GM12892 (cell line): ENCODE data around the gene IPO9.
A peak's percentile ranks its signal among the peaks of the same experiment; 100 is the strongest.

Experiments used
- DNase-seq: peaks from one replicate; pipeline ENCODE4 v3.0.0; 2011; ENCODE audit not compliant: insufficient read length
- FAIRE-seq: peaks from 2 replicates; lab custom pipeline; 2011; peaks lifted over from hg19 to GRCh38; lab: Jason Lieb, UNC
- POLR2A ChIP-seq: IDR thresholded peaks from 2 replicates; pipeline ENCODE4 v1.6.1; 2011; ENCODE audit warnings: low read depth, low read length, control low read depth
- POLR2AphosphoS5 ChIP-seq: IDR thresholded peaks from 2 replicates; pipeline ENCODE4 v1.6.1; 2011; ENCODE audit warnings: low read depth, low read length, control low read depth
- TAF1 ChIP-seq: IDR thresholded peaks from 2 replicates; pipeline ENCODE4 v1.6.1; 2011; ENCODE audit warnings: low read depth, mild to moderate bottlenecking, control low read depth, low read length, borderline replicate concordance

IPO9 gene

GRCh38 chr1:201791051-201791778, 37.7 kb upstream of the IPO9 start:
- no peak for DNase-seq
- FAIRE-seq = no peak
- TF ChIP-seq POLR2A (no peak), POLR2AphosphoS5 (no peak), TAF1 (no peak)

DNA sequence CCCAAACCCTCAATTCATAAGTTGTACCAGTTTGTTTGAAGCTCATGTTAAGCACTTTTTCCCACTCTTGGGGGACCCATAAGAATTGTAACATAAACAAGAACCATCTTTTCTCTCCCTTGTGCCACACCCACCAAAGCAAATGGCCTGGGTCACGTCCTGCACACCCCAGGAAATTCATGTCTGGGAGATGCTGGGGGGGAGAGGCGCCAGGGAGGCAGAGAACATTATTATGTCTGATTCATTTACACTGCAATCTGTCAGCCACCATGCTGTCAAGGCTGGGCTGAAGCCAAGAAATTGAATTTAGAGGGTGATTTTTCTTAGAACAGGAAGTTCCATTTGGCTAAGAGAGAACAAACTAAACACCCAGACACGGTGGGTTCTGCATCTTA, 37.2 kb upstream of the IPO9 start:
- no peak for FAIRE-seq
- DNase-seq = no peak
- TF ChIP-seq TAF1 (no peak), POLR2AphosphoS5 (no peak), POLR2A (no peak)

DNA sequence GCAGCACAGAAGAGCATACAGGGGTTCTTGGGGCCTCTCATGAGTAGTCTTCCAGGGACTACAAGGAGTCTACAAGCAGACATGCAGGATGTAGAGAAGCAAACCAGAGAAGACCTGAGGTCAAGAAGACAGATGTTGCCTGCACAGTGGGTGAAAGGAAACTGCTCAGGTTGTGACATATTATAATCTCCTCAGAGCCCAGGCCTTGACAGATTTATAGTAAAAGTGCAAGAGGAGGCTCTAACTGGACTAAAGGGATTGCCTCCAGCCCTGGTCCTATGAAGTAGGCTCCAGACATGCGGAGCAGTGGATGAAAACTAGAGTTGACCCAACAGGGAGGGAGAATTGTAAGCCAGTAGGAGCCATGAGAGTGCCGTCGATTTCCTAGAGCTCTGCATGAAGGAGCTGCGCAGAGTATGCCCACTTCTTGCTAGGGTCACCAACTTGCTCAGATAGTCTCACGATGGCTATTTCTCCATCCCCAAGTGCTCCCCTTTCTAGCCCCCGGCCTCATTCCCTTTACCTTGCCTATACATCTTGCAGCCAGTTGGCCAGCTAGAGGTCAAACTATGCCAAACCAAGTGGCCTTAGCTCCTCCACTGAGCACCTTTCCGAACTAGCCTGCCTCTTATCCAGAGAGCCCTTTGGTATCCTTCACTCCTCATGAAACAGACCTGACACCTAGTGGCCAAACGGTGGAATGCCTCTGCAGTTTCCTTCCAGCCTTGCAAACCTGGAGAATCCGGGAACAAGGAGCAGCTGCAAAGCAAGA, 36.2 kb upstream of the IPO9 start:
- TF ChIP-seq POLR2A (no peak), POLR2AphosphoS5 (no peak), TAF1 (no peak)
- FAIRE-seq = peak; percentile 70
- DNase-seq = peak; percentile 46

DNA sequence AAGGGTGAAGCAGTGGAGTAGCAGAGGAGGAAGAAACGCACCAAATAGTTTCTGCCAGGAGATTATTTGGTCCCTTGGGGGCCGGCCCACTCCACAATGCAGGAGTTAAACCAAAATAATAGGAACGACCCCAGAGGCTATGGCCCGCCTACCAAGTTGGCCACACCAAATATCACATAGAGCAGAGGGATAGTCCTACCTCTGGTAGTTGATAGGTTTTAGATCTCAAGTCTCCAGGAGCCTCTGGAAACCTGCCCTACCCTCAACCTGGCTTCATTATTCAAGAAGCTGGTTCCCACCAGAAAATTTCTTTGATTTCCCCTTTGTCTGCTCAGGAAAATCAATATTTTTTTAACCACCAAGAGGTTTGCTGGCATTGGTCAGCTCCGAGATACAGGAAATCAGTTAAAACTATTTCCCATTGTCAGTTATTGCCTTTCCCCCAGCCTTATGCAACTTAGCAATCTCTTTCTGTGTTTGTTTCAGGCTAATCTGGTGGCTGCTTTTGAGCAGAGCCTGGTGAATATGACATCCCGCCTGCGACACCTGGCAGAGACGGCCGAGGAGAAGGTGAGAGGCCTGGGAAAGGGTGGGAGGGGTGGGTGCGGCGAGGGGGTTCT, 35.5 kb upstream of the IPO9 start:
- no peak for TF ChIP-seq TAF1
- TF ChIP-seq POLR2A = no peak
- no peak for TF ChIP-seq POLR2AphosphoS5
- DNase-seq (no peak), FAIRE-seq (no peak)

GRCh38 chr1:201795066-201795465, 33.9 kb upstream of the IPO9 start:
- FAIRE-seq (no peak), DNase-seq (no peak)
- TF ChIP-seq POLR2A (no peak), POLR2AphosphoS5 (no peak), TAF1 (no peak)

DNA sequence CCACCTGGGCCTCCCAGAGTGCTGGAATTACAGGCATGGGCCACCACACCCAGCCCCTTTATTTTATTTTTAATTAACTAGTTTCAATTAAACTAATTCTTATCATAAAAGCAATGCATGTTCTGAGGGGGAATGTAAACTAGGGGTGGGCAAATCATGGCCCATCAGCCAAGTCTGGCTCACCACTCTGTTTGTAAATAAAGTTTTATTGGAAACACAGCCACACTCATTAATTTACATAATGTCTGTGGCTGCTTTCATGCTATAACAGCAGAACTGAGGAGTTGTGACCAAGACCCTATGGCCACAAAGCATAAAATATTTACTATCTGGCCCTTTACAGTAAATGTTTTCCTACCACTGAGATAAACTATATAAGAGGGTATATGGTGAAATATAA, 28.7 kb upstream of the IPO9 start:
- no peak for DNase-seq
- TF ChIP-seq POLR2A (no peak), POLR2AphosphoS5 (no peak), TAF1 (no peak)
- no peak for FAIRE-seq

DNA sequence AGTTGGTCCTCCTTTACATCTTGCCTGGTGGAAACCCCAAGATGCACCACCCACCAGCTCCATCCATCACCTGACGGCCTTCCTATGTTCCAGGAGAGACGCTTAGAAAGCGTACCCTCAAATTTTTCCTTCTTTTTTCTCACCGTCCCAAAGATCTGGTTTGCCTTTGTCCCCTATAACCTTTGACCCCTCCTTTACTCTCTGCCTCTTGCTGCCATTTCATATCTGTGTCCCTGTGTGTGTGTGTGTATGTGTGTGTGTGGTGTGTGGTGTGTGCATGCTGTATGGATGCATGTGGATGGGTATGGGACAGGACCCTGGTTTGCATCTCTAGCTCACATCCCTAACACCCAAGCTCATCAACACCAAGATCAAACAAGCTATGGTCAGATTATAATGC, 22.2 kb upstream of the IPO9 start:
- no peak for DNase-seq
- FAIRE-seq = no peak
- TF ChIP-seq POLR2AphosphoS5 (no peak), POLR2A (no peak), TAF1 (no peak)

DNA sequence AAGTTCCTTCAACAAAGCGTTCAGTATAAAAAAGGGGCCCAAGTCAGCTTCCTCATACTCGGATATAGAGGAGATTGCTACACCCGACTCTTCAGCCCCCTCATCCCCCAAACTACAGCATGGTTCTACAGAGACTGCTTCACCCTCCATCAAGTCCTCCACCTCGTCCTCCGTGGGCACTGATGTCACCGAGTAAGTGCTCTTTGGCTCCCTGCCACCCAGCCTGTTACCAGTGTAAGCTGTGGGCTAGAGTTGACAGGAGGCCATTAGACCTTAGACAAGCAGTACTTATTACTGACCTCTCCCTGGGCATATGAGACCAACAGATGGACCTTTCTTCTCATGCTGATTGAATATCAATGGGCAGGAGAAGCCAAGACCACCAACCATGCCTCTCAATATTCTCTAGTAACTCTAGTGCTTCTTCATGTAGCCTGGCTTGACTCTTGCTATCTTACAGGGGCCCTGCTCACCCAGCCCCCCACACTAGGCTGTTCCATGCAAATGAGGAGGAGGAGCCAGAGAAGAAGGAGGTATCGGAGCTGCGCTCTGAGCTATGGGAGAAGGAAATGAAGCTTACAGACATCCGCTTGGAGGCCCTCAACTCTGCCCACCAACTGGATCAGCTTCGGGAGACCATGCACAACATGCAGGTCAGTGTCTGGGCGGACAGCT, 20.9 kb upstream of the IPO9 start:
- no peak for TF ChIP-seq POLR2A
- TF ChIP-seq TAF1 = no peak
- TF ChIP-seq POLR2AphosphoS5 = no peak
- FAIRE-seq = no peak
- DNase-seq = no peak

DNA sequence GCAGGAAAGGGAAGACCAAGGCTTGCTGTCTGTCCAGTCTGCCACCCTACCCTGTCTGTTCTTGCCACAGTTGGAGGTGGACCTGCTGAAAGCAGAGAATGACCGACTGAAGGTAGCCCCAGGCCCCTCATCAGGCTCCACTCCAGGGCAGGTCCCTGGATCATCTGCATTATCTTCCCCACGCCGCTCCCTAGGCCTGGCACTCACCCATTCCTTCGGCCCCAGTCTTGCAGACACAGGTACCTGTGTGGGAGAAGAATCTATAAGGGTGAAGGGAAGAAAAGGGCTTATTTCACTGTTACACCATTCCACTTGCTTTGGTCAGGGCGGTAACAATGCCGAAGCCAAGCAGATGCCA, 20.3 kb upstream of the IPO9 start:
- TF ChIP-seq POLR2A (no peak), TAF1 (no peak), POLR2AphosphoS5 (no peak)
- FAIRE-seq (no peak), DNase-seq (no peak)

DNA sequence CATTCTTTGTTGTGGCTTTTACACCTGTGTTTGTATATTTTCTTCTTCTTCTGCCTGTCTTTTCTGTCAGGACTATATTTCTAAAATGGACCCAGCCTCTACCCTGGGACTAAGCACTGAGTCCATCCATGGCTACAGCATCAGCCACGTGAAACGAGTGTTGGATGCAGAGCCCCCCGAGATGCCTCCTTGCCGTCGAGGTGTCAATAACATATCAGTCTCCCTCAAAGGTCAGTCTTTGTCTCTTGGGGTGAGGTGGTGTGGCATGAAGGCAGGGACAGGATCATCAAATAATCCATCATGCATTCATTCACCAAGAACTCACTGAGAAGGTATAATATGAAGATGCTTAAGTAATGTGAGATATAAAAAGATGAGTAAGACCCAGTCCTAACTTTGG, 19.1 kb upstream of the IPO9 start:
- no peak for DNase-seq
- no peak for TF ChIP-seq POLR2AphosphoS5
- TF ChIP-seq TAF1 = no peak
- no peak for TF ChIP-seq POLR2A
- FAIRE-seq = no peak

DNA sequence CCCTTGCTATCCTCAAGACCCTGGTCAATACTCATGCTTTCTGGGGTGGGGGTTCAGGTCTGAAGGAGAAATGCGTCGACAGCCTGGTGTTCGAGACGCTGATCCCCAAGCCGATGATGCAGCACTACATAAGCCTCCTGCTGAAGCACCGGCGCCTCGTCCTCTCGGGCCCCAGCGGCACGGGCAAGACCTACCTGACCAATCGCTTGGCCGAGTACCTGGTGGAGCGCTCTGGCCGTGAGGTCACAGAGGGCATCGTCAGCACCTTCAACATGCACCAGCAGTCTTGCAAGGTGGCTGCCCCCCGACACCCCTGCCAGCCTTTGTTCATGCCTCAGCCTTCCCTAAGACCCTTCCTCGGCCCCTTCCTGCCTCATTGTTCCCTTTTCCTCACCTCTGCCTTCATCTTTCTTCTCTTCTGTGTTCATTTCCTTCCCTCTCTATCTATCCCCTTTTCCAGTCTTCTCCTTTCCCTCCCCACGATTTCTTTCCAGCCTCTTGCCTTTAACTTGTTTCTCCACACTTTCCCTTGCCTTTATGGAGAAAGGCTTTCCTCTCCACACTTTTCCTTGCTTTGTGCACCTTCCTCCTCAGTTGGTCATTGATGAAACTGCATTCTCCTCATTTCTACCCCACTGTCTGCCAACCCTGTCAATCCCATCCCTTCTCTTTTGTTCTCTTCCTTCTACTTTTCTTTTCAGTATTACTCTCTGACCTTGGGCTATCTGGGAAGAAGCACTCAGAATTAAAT, 18.3 kb upstream of the IPO9 start:
- no peak for FAIRE-seq
- TF ChIP-seq TAF1 (no peak), POLR2AphosphoS5 (no peak), POLR2A (no peak)
- no peak for DNase-seq
